Keratinocyte (primary cell): ENCODE measurements around the gene ZFYVE26. TPM values are rescaled to one million over a fixed set of nuclear protein-coding genes. Genes with fewer than 3 reads are reported as not detected.

ENCODE experiments used
- DNase-seq: peaks from one replicate; pipeline ENCODE4 v3.0.0-alpha.2; 2011; ENCODE audit warnings: low read depth, missing footprints, low spot score
- FAIRE-seq: peaks from 2 replicates; lab custom pipeline; 2011; peaks lifted over from hg19 to GRCh38; lab: Jason Lieb, UNC
- H2AFZ ChIP-seq: 2 replicates; pipeline ENCODE4 v1.6.0; 2012; ENCODE audit warnings: low read length, control low read depth, inconsistent platforms; ENCODE audit not compliant: control insufficient read depth
- H3K27ac ChIP-seq: 2 replicates; pipeline ENCODE4 v1.5.1; 2011; ENCODE audit warnings: low read length; ENCODE audit not compliant: control insufficient read depth, insufficient read depth
- H3K27me3 ChIP-seq: 3 replicates; pipeline ENCODE4 v1.6.0; 2011; ENCODE audit warnings: low read length; ENCODE audit not compliant: control insufficient read depth, insufficient read depth; ENCODE audit errors: extremely low read depth
- H3K36me3 ChIP-seq, 2 experiments: 2 replicates in 1 of 2; 3 replicates in 1 of 2; pipeline ENCODE4 v1.5.1; 2011; ENCODE audit warnings: low read length in 2 of 2, mild to moderate bottlenecking in 1 of 2; ENCODE audit not compliant: control insufficient read depth in 2 of 2, insufficient read depth in 2 of 2; ENCODE audit errors: extremely low read depth in 1 of 2
- H3K4me1 ChIP-seq: 3 replicates; pipeline ENCODE4 v1.5.1; 2011; ENCODE audit warnings: low read length; ENCODE audit not compliant: control insufficient read depth, insufficient read depth; ENCODE audit errors: extremely low read depth
- H3K4me2 ChIP-seq: 3 replicates; pipeline ENCODE4 v1.6.0; 2011; ENCODE audit warnings: low read depth, low read length; ENCODE audit not compliant: control insufficient read depth, insufficient read depth; ENCODE audit errors: extremely low read depth
- H3K4me3 ChIP-seq, 3 experiments: fragments of 200-600 bp in 1 of 3; sonication (generic) in 1 of 3; 2 replicates in 2 of 3; 3 replicates in 1 of 3; pipeline ENCODE4 v1.5.1; 2011 to 2016; ENCODE audit warnings: low read length in 3 of 3, mild to moderate bottlenecking in 3 of 3, control low read depth in 2 of 3, inconsistent platforms in 1 of 3, low read depth in 1 of 3, mixed read lengths in 1 of 3, mixed run types in 1 of 3, moderate library complexity in 1 of 3; ENCODE audit not compliant: control insufficient read depth in 2 of 3, insufficient read depth in 2 of 3; ENCODE audit errors: extremely low read depth in 1 of 3
- H3K79me2 ChIP-seq: 2 replicates; pipeline ENCODE4 v1.6.0; 2012; ENCODE audit warnings: low read length; ENCODE audit not compliant: control insufficient read depth, insufficient read depth
- H3K9ac ChIP-seq: 3 replicates; pipeline ENCODE4 v1.6.0; 2011; ENCODE audit warnings: low read length; ENCODE audit not compliant: control insufficient read depth, insufficient read depth; ENCODE audit errors: extremely low read depth
- H3K9me1 ChIP-seq: 3 replicates; pipeline ENCODE4 v1.6.0; 2011; ENCODE audit warnings: low read length; ENCODE audit not compliant: control insufficient read depth, insufficient read depth; ENCODE audit errors: extremely low read depth
- H3K9me3 ChIP-seq: 2 replicates; pipeline ENCODE4 v1.5.1; 2012; ENCODE audit warnings: low read depth, low read length; ENCODE audit not compliant: control insufficient read depth
- H4K20me1 ChIP-seq: 3 replicates; pipeline ENCODE4 v1.6.0; 2011; ENCODE audit warnings: low read length; ENCODE audit not compliant: control insufficient read depth, insufficient read depth; ENCODE audit errors: extremely low read depth
- EZH2 ChIP-seq: IDR thresholded peaks from one replicate; pipeline ENCODE4 v1.6.1; 2012; ENCODE audit warnings: inconsistent platforms, mild to moderate bottlenecking, low read length, moderate library complexity
- dilution Hi-C: fragments of 300-500 bp; cut with MboI; formaldehyde crosslinking; loops from one replicate; pipeline ENCODE4 v1.7.0; 2020; ENCODE audit warnings: low sequenced_read_pairs; ENCODE audit not compliant: extremely low pct_ligation_motif_present
- polyA plus RNA-seq, 5 experiments: library from polyadenylated mRNA; depleted of rRNA in 3 of 5; stranded (reverse) in 3 of 5; stranded (forward) in 1 of 5; unstranded in 1 of 5; fragments of >200 nt; gene quantifications; 1 replicate in 1 of 5; 2 replicates in 3 of 5; 3 replicates in 1 of 5; pipeline versions ENCODE4 v1.2.1 to v1.2.3, GENCODE V29; 2011 to 2012; ENCODE audit warnings: missing spikeins in 2 of 5, low read depth in 1 of 5, low replicate concordance in 1 of 5
- TF ChIP-seq, protein P1 (sequence below), 3 experiments: IDR thresholded peaks in 1 of 3; conservative IDR thresholded peaks in 1 of 3; optimal IDR thresholded peaks in 1 of 3; 2 replicates in 2 of 3; 3 replicates in 1 of 3; pipeline versions ENCODE3 to v1.5.1; 2011; ENCODE audit warnings: low read length in 3 of 3, mild to moderate bottlenecking in 3 of 3, moderate library complexity in 2 of 3, control low read depth in 1 of 3, inconsistent platforms in 1 of 3; ENCODE audit not compliant: insufficient read depth in 2 of 3; ENCODE audit errors: extremely low read depth in 1 of 3

The ZFYVE26 gene
- polyA plus RNA-seq, 1 donor (not counting 4 experiments of a cell fraction or from before 2014, with no cell fraction given): 9.8 TPM

DNA sequence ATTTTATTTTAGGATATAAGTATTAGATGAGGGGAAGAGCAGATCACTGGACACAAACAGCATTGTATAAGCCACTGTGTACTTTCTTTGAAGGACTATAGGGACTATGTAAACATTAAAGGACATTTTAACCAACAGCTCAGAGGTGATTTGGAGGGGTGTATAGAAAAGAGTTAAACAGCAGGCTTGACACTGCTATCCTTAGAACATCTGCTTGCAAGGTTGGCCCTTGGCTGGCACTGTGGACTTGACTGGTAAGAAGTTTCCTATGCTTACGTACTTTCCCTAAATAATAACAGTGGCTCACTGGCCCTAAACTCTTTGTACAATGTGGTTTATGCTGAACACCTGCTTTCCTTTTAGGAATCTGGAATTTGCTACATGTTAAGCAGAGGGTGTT lies 28.7 kb downstream of the ZFYVE26 start:
- FAIRE-seq: no peak

DNA sequence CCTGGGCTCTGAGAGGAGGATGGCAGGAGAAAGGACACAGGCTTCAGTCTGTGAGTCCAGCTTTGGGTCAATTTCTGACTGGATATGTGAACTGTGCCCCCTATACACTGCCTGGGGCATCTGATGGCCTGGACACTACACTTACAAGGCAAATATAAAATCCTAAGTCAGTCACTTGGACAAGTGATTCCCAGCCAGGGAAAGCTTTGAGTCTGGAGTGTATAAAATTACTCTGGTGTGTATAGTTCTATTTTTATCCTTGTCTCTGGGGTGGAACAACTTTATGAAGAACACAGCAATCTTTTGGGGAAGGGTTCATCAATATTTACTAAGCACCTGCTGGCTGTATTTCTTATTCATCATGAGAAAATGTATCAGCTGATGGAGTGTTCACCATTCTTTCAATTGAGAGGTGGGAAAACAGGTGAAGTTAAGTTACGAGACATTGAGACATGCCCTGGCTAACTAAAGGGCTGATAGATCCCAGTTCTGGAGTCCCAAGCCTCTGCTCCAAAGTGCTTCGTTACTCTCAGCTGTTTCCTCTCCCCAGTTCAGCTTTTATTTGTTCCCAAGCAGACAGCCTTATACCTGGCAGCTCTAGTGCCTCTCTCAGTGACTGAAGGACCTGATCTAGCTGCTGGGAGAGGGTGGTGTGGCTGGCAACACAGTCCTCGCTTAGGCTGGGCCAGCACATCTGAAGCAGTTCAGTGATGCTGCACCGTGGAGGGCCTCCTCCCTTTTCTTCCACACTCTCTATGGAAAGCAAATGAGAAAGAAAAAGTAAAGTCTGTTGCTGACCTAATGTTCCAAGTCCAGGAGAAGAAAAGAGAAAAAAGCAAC lies 30.9 kb downstream of the ZFYVE26 start:
- H3K27ac ChIP-seq: no peak overlapping the region
- TF ChIP-seq, protein P1, sequence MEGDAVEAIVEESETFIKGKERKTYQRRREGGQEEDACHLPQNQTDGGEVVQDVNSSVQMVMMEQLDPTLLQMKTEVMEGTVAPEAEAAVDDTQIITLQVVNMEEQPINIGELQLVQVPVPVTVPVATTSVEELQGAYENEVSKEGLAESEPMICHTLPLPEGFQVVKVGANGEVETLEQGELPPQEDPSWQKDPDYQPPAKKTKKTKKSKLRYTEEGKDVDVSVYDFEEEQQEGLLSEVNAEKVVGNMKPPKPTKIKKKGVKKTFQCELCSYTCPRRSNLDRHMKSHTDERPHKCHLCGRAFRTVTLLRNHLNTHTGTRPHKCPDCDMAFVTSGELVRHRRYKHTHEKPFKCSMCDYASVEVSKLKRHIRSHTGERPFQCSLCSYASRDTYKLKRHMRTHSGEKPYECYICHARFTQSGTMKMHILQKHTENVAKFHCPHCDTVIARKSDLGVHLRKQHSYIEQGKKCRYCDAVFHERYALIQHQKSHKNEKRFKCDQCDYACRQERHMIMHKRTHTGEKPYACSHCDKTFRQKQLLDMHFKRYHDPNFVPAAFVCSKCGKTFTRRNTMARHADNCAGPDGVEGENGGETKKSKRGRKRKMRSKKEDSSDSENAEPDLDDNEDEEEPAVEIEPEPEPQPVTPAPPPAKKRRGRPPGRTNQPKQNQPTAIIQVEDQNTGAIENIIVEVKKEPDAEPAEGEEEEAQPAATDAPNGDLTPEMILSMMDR (optimal IDR thresholded peaks at IDR 0.05 in 1 of 3, IDR thresholded peaks at IDR 0.05 in 1 of 3, conservative IDR thresholded peaks at IDR 0.05 in 1 of 3; ENCODE audit: extremely low read depth in 1 of 3, insufficient read depth in 2 of 3, low read length in 3 of 3): no peak
- no peak for TF ChIP-seq EZH2
- no peak overlapping the region for H3K9ac ChIP-seq
- H3K4me2 ChIP-seq: no peak overlapping the region
- no peak overlapping the region for H3K4me3 ChIP-seq
- no peak for FAIRE-seq
- no peak for DNase-seq
- dilution Hi-C loops: no loop called here
- H3K27me3 ChIP-seq: no peaks in the 10 kb centered on the region
- no peaks in the 10 kb centered on the region for H3K79me2 ChIP-seq
- no peaks in the 10 kb centered on the region for H3K9me3 ChIP-seq
- no peak overlapping the region for H2AFZ ChIP-seq
- H4K20me1 ChIP-seq: no peaks in the 10 kb centered on the region
- peaks cover 23 to 47% of the 10 kb centered on the region in 2 experiments for H3K36me3 ChIP-seq
- H3K4me1 ChIP-seq: no peaks in the 10 kb centered on the region
- H3K9me1 ChIP-seq: no peaks in the 10 kb centered on the region

More for the DNA sequence above, 28.7 kb downstream of the ZFYVE26 start:
- Histone ChIP-seq H3K9me1 (no peaks in the 10 kb centered on the region), H3K4me1 (no peaks in the 10 kb centered on the region), H3K4me3 (no peak overlapping the region), H2AFZ (no peak overlapping the region), H4K20me1 (no peaks in the 10 kb centered on the region), H3K27ac (no peak overlapping the region), H3K4me2 (no peak overlapping the region), H3K36me3 (peaks cover 23 to 42% of the 10 kb centered on the region in 2 experiments), H3K79me2 (no peaks in the 10 kb centered on the region), H3K27me3 (no peaks in the 10 kb centered on the region), H3K9ac (no peak overlapping the region), H3K9me3 (no peaks in the 10 kb centered on the region)
- TF ChIP-seq, protein P1 (optimal IDR thresholded peaks at IDR 0.05 in 1 of 3, IDR thresholded peaks at IDR 0.05 in 1 of 3, conservative IDR thresholded peaks at IDR 0.05 in 1 of 3; ENCODE audit: extremely low read depth in 1 of 3, insufficient read depth in 2 of 3, low read length in 3 of 3): no peak
- TF ChIP-seq EZH2: no peak
- dilution Hi-C loops: no loop called here
- no peak for DNase-seq
